Body of pancreas (tissue), 4 donors: Measurements from ENCODE around the gene ARL10.

Experiments
- CTCF ChIP-seq, 7 experiments: fragments of 450-650 bp in 4 of 7; fragments of 200-600 bp in 3 of 7; sonication (generic) in 3 of 7; IDR thresholded peaks; one replicate each; pipeline ENCODE4 v1.5.1; 2016 to 2019; ENCODE audit warnings: antibody characterized with exemption in 7 of 7
- POLR2A ChIP-seq, 3 donors: fragments of 450-650 bp; IDR thresholded peaks; one replicate each; pipeline ENCODE4 v1.6.1; 2016; ENCODE audit warnings: antibody characterized with exemption in 3 of 3, mild to moderate bottlenecking in 2 of 3

DNA sequence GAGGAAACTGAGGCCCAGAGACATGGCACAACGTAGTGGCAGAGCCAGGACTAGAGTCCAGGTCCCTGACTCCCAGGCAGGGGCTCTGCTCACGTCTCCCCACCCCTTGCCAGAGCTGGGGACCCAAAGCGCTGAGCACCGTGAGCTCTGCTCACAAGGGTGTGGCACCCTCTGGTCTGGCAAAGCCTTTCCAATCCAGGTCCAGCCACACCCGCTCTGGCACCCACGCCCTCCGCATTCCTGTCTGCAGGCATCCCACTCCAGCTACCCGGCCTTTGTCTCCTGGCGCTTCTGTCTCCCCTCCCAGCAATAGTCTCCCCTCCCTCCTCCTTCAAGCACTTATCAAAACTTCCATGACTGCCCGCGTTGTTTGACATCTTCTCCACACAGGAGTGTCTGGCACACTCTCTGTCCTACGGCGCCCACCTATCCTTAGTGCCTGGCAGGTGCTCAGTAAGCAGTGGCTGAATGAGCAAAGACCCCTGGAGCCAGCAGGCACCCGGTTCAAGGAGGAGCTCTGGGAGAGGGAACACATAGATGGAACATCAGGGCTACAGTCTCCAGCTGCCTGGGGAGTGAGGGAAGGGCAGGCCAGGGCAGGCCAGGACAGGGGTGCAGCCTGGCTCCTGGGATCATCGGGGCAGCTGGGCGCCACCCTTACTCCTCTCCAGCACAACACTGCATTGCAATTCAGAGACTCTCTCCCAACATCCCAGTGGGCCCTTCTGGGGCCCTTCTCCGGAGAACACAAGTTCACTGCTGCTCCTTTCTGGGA lies 35.3 kb downstream of the ARL10 start:
- TF ChIP-seq CTCF (IDR thresholded peaks at IDR 0.05) (no peak), POLR2A (IDR thresholded peaks at IDR 0.05) (no peak)
